H1 (cell line): ENCODE data around the gene UBIAD1. TPM values are rescaled to one million over a fixed set of nuclear protein-coding genes. Genes with fewer than 3 reads are reported as not detected.

Experiments
- CTCF ChIA-PET: fragments of 300-600 bp; sonication (Branson Sonifier 250); formaldehyde crosslinking; loops from one replicate; lab custom pipeline; 2021; ENCODE audit not compliant: partially characterized antibody; lab: Charles Lee
- POLR2A ChIA-PET: fragments of 300-600 bp; sonication (Branson Sonifier 250); formaldehyde crosslinking; loops from one replicate; lab custom pipeline; 2021; ENCODE audit warnings: inconsistent platforms; ENCODE audit not compliant: partially characterized antibody; lab: Charles Lee
- DNase-seq, 2 experiments: peaks; one replicate each; pipeline versions ENCODE4 v3.0.0 to v3.0.0-alpha.2; 2010 to 2022; ENCODE audit warnings: low spot score in 2 of 2, low read depth in 1 of 2, mixed read lengths in 1 of 2
- FAIRE-seq: peaks from 2 replicates; lab custom pipeline; 2011; peaks lifted over from hg19 to GRCh38; lab: Jason Lieb, UNC
- H2AFZ ChIP-seq: 2 replicates; pipeline ENCODE4 v1.8.1; 2012; ENCODE audit warnings: low read length, inconsistent platforms
- H2AK5ac ChIP-seq: 2 replicates; pipeline ENCODE4 v1.6.1; 2013; ENCODE audit warnings: low read depth, low read length
- H2BK120ac ChIP-seq: replicated peaks from 2 replicates; pipeline ENCODE3; 2013; ENCODE audit warnings: low read depth, low read length, inconsistent platforms
- H2BK12ac ChIP-seq: 2 replicates; pipeline ENCODE4 v1.6.1; 2013; ENCODE audit warnings: low read depth, low read length
- H2BK15ac ChIP-seq: 2 replicates; pipeline ENCODE4 v1.6.1; 2013; ENCODE audit warnings: low read length
- H2BK20ac ChIP-seq: 2 replicates; pipeline ENCODE4 v1.6.1; 2013; ENCODE audit warnings: low read length
- H2BK5ac ChIP-seq: 2 replicates; pipeline ENCODE4 v1.6.1; 2013; ENCODE audit warnings: low read depth, low read length
- H3K14ac ChIP-seq: 2 replicates; pipeline ENCODE4 v1.6.1; 2013; ENCODE audit warnings: inconsistent platforms; ENCODE audit not compliant: insufficient read length
- H3K18ac ChIP-seq: 2 replicates; pipeline ENCODE4 v1.6.1; 2013; ENCODE audit warnings: low read length; ENCODE audit errors: extremely low read depth
- H3K23ac ChIP-seq: 2 replicates; pipeline ENCODE4 v1.6.1; 2013; ENCODE audit warnings: inconsistent platforms; ENCODE audit not compliant: insufficient read length
- H3K23me2 ChIP-seq: 2 replicates; pipeline ENCODE4 v1.6.1; 2013; ENCODE audit warnings: low read depth, low read length
- H3K27ac ChIP-seq: 2 replicates; pipeline ENCODE4 v1.6.1; 2011; ENCODE audit warnings: low read depth, low read length, inconsistent platforms
- H3K27me3 ChIP-seq, 4 experiments: replicated peaks in 1 of 4; 1 replicate in 1 of 4; 2 replicates in 3 of 4; pipeline versions ENCODE4 v1.6.1 to v1.8.1; 2011 to 2013; ENCODE audit warnings: low read length in 3 of 4, mild to moderate bottlenecking in 3 of 4, inconsistent platforms in 2 of 4, mixed read lengths in 2 of 4, moderate library complexity in 1 of 4; ENCODE audit not compliant: control insufficient read depth in 3 of 4, insufficient read depth in 3 of 4; ENCODE audit errors: extremely low read depth in 1 of 4
- H3K36me3 ChIP-seq, 4 experiments: 2 replicates each; pipeline versions ENCODE4 v1.6.1 to v1.8.1; 2011 to 2013; ENCODE audit warnings: mild to moderate bottlenecking in 4 of 4, low read length in 3 of 4, moderate library complexity in 2 of 4, control low read depth in 1 of 4, inconsistent platforms in 1 of 4; ENCODE audit not compliant: insufficient read depth in 4 of 4, control insufficient read depth in 2 of 4
- H3K4ac ChIP-seq: replicated peaks from 2 replicates; pipeline ENCODE3; 2013; ENCODE audit warnings: low read length, low read depth, mixed read lengths, inconsistent platforms; ENCODE audit not compliant: insufficient read length
- H3K4me1 ChIP-seq, 4 experiments: replicated peaks in 1 of 4; 1 replicate in 1 of 4; 2 replicates in 3 of 4; pipeline versions ENCODE4 v1.6.1 to v1.8.1; 2011 to 2013; ENCODE audit warnings: low read length in 3 of 4, inconsistent platforms in 2 of 4, mixed read lengths in 1 of 4; ENCODE audit not compliant: insufficient read depth in 4 of 4, control insufficient read depth in 3 of 4
- H3K4me2 ChIP-seq, 2 experiments: 2 replicates each; pipeline versions ENCODE4 v1.6.1 to v1.8.1; 2011 to 2013; ENCODE audit warnings: low read depth in 2 of 2, low read length in 2 of 2, control low read depth in 1 of 2, inconsistent platforms in 1 of 2, mild to moderate bottlenecking in 1 of 2; ENCODE audit not compliant: insufficient read depth in 1 of 2
- H3K4me3 ChIP-seq, 4 experiments: fragments of 200-600, 300-600 bp in 1 of 4; sonication (generic), shearing (Covaris generic), sonication (Bioruptor Twin) in 1 of 4; 2 replicates each; pipeline versions ENCODE4 v1.5.1 to v1.8.1; 2011 to 2016; ENCODE audit warnings: low read length in 4 of 4, low read depth in 3 of 4, control low read depth in 2 of 4, inconsistent platforms in 2 of 4, mild to moderate bottlenecking in 2 of 4, mixed read lengths in 1 of 4, moderate library complexity in 1 of 4; ENCODE audit not compliant: insufficient read depth in 2 of 4; ENCODE audit errors: extremely low read depth in 1 of 4
- H3K56ac ChIP-seq: replicated peaks from 2 replicates; pipeline ENCODE3; 2013; ENCODE audit warnings: low read depth, mild to moderate bottlenecking, mixed read lengths, low read length, inconsistent platforms; ENCODE audit not compliant: insufficient read length
- H3K79me1 ChIP-seq: 2 replicates; pipeline ENCODE4 v1.6.1; 2013; ENCODE audit warnings: low read depth, low read length, control low read depth
- H3K79me2 ChIP-seq, 2 experiments: 2 replicates each; pipeline versions ENCODE4 v1.6.1 to v1.8.1; 2012 to 2013; ENCODE audit warnings: low read length in 2 of 2, mild to moderate bottlenecking in 2 of 2, inconsistent platforms in 1 of 2; ENCODE audit not compliant: insufficient read depth in 2 of 2, control insufficient read depth in 1 of 2
- H3K9ac ChIP-seq, 4 experiments: replicated peaks in 1 of 4; 1 replicate in 1 of 4; 2 replicates in 3 of 4; pipeline versions ENCODE4 v1.6.1 to v1.8.1; 2011 to 2013; ENCODE audit warnings: low read depth in 3 of 4, low read length in 3 of 4, control low read depth in 2 of 4, mild to moderate bottlenecking in 2 of 4, moderate library complexity in 2 of 4, inconsistent platforms in 1 of 4; ENCODE audit errors: extremely low read depth in 1 of 4
- H3K9me3 ChIP-seq, 2 experiments: 2 replicates each; pipeline versions ENCODE4 v1.6.1 to v1.8.1; 2012 to 2013; ENCODE audit warnings: mild to moderate bottlenecking in 2 of 2, moderate library complexity in 2 of 2, control low read depth in 1 of 2, inconsistent platforms in 1 of 2, low read depth in 1 of 2, low read length in 1 of 2, mixed read lengths in 1 of 2; ENCODE audit not compliant: insufficient read depth in 2 of 2
- H4K20me1 ChIP-seq, 2 experiments: replicated peaks in 1 of 2; 2 replicates each; pipeline versions ENCODE3 to v1.8.1; 2011 to 2013; ENCODE audit warnings: inconsistent platforms in 2 of 2, low read length in 2 of 2, mild to moderate bottlenecking in 1 of 2; ENCODE audit not compliant: insufficient read depth in 2 of 2, control insufficient read depth in 1 of 2
- H4K5ac ChIP-seq: 2 replicates; pipeline ENCODE4 v1.6.1; 2013; ENCODE audit warnings: low read length, low read depth, mixed read lengths, inconsistent platforms; ENCODE audit not compliant: insufficient read length
- H4K8ac ChIP-seq: 2 replicates; pipeline ENCODE4 v1.8.0; 2013; ENCODE audit warnings: mild to moderate bottlenecking, moderate library complexity, low read length, inconsistent platforms; ENCODE audit not compliant: insufficient read depth; ENCODE audit errors: extremely low read depth
- H4K91ac ChIP-seq: replicated peaks from 2 replicates; pipeline ENCODE3; 2013; ENCODE audit warnings: low read length, mixed read lengths, inconsistent platforms; ENCODE audit not compliant: insufficient read length
- BCL11A ChIP-seq, 2 experiments: IDR thresholded peaks; one replicate each; pipeline ENCODE4 v1.6.1; 2011; ENCODE audit warnings: low read depth in 2 of 2, low read length in 2 of 2, mild to moderate bottlenecking in 2 of 2
- CREB1 ChIP-seq: IDR thresholded peaks from 2 replicates; pipeline ENCODE4 v1.6.1; 2012; ENCODE audit warnings: inconsistent platforms
- CTBP2 ChIP-seq: IDR thresholded peaks from 2 replicates; pipeline ENCODE4 v1.7.0; 2011; ENCODE audit warnings: borderline replicate concordance, mild to moderate bottlenecking, moderate library complexity, mixed read lengths, low read length; ENCODE audit not compliant: insufficient read depth, insufficient read length
- CTCF ChIP-seq, 3 experiments: IDR thresholded peaks; 1 replicate in 2 of 3; 2 replicates in 1 of 3; pipeline versions ENCODE4 v1.5.1 to v1.6.1; 2011; ENCODE audit warnings: low read length in 3 of 3, mild to moderate bottlenecking in 3 of 3, inconsistent platforms in 2 of 3, low read depth in 1 of 3, moderate library complexity in 1 of 3; ENCODE audit not compliant: insufficient read depth in 1 of 3; ENCODE audit errors: control extremely low read depth in 1 of 3
- E2F6 ChIP-seq: IDR thresholded peaks from 2 replicates; pipeline ENCODE4 v1.6.1; 2012; ENCODE audit warnings: inconsistent platforms
- PHF8 ChIP-seq: fragments of 200-600 bp; sonication (generic); conservative IDR thresholded peaks from 2 replicates; pipeline ENCODE4 v1.7.1; 2012; ENCODE audit warnings: low read depth, mild to moderate bottlenecking, inconsistent platforms, low read length, moderate library complexity
- SIRT6 ChIP-seq: IDR thresholded peaks from one replicate; pipeline ENCODE4 v1.7.1; 2012; ENCODE audit warnings: low read length, inconsistent platforms
- SP2 ChIP-seq: IDR thresholded peaks from 2 replicates; pipeline ENCODE4 v1.6.1; 2012; ENCODE audit warnings: mild to moderate bottlenecking, low read length, inconsistent platforms
- WGBS, 2 experiments: shearing (Covaris generic) in 1 of 2; methylation state at CpG; one replicate each; pipeline versions ENCODE4 v1.1.6 to v1.1.7; 2013 to 2015; ENCODE audit warnings: low lambda C conversion rate in 2 of 2, mixed read lengths in 2 of 2, inconsistent platforms in 1 of 2, low coverage in 1 of 2, missing lambda C conversion rate in 1 of 2; ENCODE audit not compliant: insufficient replicate concordance in 2 of 2, insufficient coverage in 1 of 2, insufficient read length in 1 of 2; ENCODE audit errors: extremely low coverage in 1 of 2, missing lambda C conversion rate in 1 of 2; 5-methylcytosine and 5-hydroxymethylcytosine counted together
- polyA plus RNA-seq, 7 experiments: library from polyadenylated mRNA; depleted of rRNA in 3 of 7; stranded (reverse) in 5 of 7; unstranded in 2 of 7; fragments of >200 nt in 5 of 7; fragments of 200-250 nt in 2 of 7; gene quantifications; 1 replicate in 5 of 7; 2 replicates in 1 of 7; 4 replicates in 1 of 7; pipeline versions ENCODE4 v1.2.1 to v1.2.3, GENCODE V29; 2011 to 2013; ENCODE audit warnings: missing spikeins in 2 of 7, mixed read lengths in 2 of 7
- total RNA-seq: library from RNA; stranded (reverse); fragmentation: NEBNext Ultra II Directional; extraction: Animal tissue kit (Norgen Biotek cat#: 25700); gene quantifications from 2 replicates; pipeline ENCODE4 v1.2.1, GENCODE V29; 2021

The UBIAD1 gene
- total and polyA plus RNA-seq, 2 of the 8 experiments (the other 6 are each of a cell fraction or from before 2014, with no cell fraction given), result 23.4 to 26.6 TPM

GRCh38 chr1:11311816-11312755 is 39.1 kb downstream of the UBIAD1 start:
- no peak for FAIRE-seq
- WGBS, 2 experiments, result 77% methylated on average over 15 of the region's 15 CpGs; no CpG with 5 or more reads in 1 of the 2 experiments
- peaks cover 0 to 12% (median 5%) of the 10 kb centered on the region in 4 experiments; a peak in 6 of 7 replicates for H3K4me1 ChIP-seq
- no peak for TF ChIP-seq E2F6
- no peak for TF ChIP-seq BCL11A (IDR thresholded peaks at IDR 0.05; ENCODE audit: low read depth in 2 of 2, low read length in 2 of 2)
- no peak for TF ChIP-seq CREB1
- no peak for TF ChIP-seq SP2
- TF ChIP-seq PHF8, result no peak
- TF ChIP-seq CTBP2, result no peak
- TF ChIP-seq SIRT6, result no peak
- no peak for TF ChIP-seq CTCF (IDR thresholded peaks at IDR 0.05; ENCODE audit: control extremely low read depth in 1 of 3, insufficient read depth in 1 of 3, low read depth in 1 of 3, low read length in 3 of 3)

More at GRCh38 chr1:11311816-11312755, 39.1 kb downstream of the UBIAD1 start:
- Histone ChIP-seq H3K14ac (no peak overlapping the region), H2AK5ac (no peak overlapping the region), H2BK12ac (peak overlapping the region; percentile 80; the same call in 1 of the 2 replicates), H3K79me1 (no peaks in the 10 kb centered on the region), H3K56ac (no peak overlapping the region), H4K5ac (no peak overlapping the region), H4K20me1 (no peaks in the 10 kb centered on the region), H3K9me3 (no peaks in the 10 kb centered on the region), H3K27me3 (no peaks in the 10 kb centered on the region), H2BK5ac (peak overlapping the region; percentile 49; the same call in 1 of the 2 replicates), H3K23ac (no peak overlapping the region), H3K79me2 (no peaks in the 10 kb centered on the region), H3K4me2 (no peak overlapping the region), H2BK20ac (no peak overlapping the region), H4K8ac (no peak overlapping the region), H2BK120ac (no peak overlapping the region), H3K9ac (no peak overlapping the region), H3K36me3 (no peaks in the 10 kb centered on the region), H3K4me3 (no peak overlapping the region), H3K27ac (no peak overlapping the region), H3K4ac (no peak overlapping the region), H2BK15ac (0 out of 2 replicates have a peak overlapping the region, but pooled peaks have one; percentile 88), H2AFZ (no peak overlapping the region), H3K23me2 (no peaks in the 10 kb centered on the region), H3K18ac (peak overlapping the region; percentile 83), H4K91ac (peak overlapping the region; percentile 17)
- ChIA-PET POLR2A (interaction anchor here (0.5 to 2.1 kb wide), 4 partner anchors 10 to 285 kb away, joined by 3 to 7 read pairs (median 5); no protein-coding TSS in a partner anchor), CTCF (interaction anchor here (0.6 to 2.5 kb wide), 13 partner anchors 8 to 334 kb away, joined by 3 to 10 read pairs (median 4); no protein-coding TSS in a partner anchor)
- no peak for DNase-seq
